GM21381 (cell line): ENCODE results near the gene IL12RB1.

Experiments
- ATAC-seq: cut with Tn5 transposase; IDR thresholded peaks from one replicate; pipeline ENCODE4 v1.9.1; 2021; ENCODE audit warnings: mild to moderate bottlenecking, moderate library complexity; ENCODE audit not compliant: unreplicated experiment

The IL12RB1 gene

DNA sequence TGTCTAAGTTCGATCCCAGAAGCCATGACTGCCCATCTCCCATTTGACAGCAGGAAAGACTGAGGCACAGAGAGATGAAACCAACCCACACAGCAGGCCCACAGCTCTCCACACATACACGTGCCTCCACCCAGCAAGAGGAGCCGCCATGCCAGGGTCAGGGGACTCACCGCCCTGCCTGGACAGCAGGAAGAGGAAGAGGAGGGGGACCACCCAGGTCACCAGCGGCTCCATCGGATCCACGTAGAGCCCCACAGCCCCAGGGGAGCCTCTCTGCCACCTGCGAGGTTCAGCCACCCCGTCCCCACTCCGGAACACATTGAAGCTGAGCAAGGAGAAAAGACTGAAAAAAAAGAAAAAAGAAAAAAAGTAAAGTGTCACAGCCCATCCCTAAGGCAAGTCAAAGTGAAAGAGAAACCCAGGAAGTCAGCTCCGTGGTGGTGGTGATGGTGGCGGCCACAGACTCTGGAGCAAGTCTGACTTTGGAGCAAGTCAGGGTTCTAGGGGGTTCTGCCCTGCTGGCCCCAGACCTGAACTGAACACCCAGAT is at the start of gene IL12RB1:
IL12RB1 (minus strand) TSS at position 345 of the 549 bp plus-strand sequence; CDS start at position 234, 111 bp downstream.
- ATAC-seq, result no peak

DNA sequence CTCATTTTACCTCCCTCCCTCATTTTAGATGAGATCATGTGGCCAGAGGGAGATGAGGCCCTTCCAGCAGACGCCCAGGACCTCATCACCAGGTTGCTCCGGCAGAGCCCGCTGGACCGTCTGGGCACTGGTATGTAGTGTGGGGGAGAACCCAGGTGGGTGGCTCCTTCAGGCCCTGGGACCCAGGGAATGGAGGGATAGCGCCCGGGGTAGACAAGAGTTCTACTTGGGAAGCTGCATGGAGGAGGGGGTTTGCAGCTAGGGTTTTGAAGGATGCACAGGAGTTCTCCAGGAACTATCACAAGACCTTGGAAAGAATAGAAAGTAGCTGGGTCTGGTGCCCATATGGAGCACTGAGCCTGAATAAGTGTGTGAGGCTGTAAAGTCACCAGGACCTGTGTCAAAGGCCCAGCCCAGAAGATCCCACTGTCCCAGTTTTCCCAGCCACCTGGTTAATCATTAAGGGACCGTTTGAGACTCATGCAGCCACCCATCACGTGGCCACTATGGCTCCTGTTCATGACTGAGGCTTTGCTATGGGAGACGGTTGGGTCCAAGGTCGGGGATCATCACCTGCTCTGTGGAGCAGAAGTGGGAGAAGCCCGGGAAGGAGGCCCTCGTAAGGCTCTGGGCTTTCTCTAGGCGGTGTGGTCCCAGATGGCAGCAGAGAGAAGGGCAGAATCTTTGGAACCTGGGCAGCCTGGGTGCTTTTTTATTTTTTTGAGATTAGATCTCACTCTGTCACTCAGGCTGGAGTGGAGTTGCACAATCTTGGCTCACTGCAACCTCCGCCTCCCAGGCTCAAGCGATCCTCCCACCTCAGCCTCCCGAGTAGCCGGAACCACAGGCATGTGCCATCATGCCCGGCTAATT is 49.2 kb upstream of the IL12RB1 start:
- ATAC-seq, result no peak

DNA sequence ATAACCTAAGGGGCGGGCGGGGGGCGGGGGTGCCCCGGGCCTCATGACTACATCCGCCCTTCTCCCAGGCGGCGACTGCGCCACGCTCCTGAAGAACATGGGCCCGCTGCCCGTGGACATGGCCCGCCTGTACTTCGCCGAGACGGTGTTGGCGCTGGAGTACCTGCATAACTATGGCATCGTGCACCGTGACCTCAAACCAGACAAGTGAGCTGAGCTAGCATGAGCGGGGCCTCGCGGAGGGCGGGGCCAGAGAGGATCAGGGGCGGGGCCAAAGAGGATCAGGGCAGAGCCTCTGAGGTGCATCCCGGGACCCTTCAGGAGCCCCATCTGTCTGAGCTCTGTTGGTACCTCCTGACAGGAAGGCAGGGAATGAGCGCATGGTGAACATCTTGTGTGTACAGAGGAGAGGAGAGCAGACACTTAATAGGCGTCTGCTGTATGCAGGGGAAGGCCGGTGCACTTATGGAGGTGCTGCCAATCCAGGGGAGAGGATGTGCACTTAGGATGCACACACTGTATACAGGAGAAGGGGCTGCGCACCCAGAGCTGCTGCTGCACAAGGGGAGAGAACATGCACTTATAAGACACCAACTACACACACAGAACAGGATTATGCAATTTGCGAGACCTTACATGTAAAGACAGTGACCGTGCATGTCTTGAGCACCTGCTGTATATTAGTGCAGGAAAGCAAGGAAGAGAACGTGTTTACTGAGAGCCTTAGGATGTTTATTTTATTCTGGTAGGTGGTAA is 45.3 kb upstream of the IL12RB1 start:
- no peak for ATAC-seq

DNA sequence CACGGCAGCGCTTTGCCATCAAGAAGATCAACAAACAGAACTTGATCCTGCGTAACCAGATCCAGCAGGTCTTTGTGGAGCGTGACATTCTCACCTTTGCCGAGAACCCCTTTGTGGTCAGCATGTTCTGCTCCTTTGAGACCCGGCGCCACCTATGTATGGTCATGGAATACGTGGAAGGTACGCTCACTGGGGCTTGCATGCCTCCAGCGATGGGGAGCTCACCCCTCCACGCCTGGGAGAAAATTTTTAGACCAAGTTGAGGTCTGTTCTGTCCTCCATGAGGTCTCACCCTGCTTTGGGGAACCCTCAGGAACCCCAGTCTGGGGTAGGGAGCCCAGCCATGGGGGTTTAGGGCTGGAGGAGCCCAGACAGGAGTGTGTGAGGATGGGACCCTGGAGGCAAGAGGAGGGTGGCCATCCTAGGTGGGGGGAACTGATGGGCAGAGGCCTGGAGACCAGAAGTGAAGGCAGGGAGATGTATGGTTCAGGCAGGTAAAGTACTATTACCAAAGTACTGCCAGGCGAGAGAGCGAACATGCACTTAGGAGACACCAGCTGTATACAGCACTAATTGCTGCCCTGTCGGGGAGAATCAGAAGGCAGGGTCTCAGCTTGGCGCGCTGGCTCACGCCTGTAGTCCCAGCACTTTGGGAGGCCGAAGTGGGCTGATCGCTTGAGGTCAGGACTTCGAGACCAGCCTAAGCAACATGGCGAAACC is 43.9 kb upstream of the IL12RB1 start:
- no peak for ATAC-seq

DNA sequence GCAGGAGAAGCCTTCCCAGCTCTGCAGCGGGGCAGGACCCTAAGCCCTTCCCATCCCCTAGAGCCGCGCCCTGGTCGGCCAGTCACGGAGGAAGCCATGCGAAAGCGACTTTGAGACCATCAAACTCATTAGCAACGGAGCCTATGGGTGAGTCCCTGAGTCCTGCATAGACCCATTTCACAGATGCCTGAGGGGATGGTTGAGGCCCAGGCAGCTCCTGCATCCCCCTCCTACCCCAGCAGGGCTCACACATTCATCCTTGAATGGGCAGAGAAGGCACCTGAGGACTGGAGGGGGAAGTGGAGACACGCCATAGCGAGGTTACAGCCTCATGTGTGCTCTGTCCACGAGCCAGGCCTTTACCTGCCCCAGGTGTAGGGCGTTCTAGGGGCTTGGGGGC is 42.1 kb upstream of the IL12RB1 start:
- ATAC-seq, result no peak

DNA sequence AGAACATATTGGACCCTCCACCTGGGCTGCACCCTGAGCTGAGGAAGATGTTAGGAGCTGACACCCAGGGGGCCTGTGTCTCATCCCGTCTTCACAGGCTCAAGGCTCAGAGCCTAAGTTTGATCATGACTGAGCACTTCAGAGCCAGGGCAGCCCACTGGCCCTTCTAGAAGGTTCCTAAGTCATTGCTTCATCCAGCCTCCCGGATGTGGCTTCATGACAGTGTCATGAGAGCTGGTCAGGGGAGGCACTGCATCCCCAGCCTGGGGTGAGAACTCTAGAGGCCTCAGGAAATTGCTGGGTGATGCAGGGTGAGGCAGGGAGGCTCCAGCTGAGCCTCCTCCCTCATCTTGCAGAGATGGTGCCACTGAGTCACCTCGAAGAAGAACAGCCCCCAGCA is 41.3 kb upstream of the IL12RB1 start:
- no peak for ATAC-seq

DNA sequence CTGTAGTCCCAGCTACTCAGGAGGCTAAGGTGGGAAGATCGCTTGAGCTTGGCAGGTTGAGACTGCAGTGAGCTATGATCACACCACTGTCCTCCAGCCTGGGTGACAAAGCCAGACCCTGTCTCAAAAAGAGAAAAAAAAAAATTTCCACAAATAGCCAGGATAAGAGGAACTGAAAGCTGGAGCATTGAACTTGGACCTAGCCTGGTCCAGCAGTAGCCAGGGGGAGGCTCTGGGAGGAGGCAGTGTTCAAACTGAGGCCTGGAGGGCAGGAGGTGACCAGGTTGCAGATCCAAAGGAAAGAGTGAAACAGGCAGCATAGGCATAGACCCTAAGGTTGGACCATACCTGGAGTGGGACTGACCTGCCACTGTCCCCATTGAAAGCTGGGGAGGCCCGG is 39.4 kb upstream of the IL12RB1 start:
- no peak for ATAC-seq

DNA sequence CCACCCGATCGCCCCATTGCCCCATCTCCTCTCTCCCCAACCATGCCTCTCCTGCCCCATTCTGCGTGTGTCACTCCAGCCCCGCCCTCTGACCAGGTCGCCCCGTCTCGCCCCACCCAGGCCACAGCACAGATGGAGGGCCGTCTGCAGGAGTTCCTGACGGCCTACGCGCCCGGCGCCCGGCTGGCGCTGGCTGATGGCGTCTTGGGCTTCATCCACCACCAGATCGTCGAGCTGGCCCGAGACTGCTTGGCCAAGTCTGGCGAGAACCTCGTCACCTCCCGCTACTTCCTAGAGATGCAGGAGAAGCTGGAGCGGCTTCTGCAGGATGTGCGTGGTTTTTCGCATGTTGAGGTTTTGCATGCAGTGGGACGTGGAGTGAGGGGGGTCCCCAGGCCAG is 37.1 kb upstream of the IL12RB1 start:
- ATAC-seq, result no peak

DNA sequence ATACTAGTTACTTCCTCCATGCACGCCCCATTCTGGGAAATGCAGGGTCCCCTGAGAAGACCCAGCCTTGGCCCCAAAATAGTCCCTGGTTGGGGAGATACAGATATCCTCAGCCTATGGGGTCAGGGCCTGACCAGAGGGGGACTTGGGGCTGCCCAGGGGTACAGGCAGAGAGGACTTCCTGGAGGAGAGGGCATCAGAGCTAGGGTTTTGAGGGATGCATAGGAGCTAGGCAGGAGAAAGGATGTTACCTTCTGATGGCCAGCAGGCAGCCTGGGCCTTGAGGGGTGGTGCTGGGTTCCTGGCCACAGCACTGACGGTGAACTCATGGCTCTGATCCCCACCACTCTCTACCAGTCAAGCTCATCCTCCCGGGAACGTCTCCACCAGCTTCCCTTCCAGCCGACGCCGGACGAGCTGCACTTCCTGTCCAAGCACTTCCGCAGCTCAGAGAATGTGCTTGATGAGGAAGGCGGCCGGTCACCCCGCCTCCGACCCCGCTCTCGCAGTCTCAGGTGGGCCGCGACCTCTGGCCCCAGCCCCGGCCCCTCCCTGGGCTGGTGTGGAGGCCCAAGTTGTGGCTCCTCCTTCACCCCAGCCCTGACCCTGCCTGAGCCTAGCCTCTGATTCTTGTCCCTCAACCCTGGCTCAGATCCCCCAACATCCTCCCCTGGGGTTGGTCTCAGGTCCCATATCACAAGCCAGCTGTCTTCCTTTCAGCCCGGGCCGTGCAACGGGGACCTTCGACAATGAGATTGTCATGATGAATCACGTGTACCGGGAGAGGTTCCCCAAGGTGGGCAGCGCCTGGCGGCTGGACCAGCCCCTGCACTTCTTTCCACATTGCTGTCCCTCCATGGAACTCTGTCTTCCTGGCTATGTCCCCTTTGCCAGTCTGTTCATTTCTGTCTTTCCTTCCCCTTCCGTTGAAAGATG is 36.4 kb upstream of the IL12RB1 start:
- ATAC-seq, result no peak

DNA sequence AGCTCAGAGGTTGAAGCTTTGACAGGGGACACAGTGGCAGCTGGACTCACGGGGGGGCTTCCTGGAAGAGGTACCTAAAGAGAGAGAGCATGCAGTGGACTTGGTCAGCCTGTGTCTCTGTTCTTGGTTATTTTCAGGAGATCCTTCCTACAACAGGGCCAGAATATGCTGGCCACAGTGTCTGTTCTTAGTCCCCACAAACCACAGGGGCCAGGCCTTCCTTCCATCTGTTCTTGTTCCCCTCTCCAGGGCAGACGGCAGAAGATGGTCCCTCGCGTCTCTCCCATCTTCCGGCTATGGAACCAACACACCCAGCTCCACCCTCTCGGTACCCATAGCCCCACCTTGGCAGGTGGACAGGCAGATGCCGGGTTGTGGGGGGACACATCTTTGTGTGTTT is 35.7 kb upstream of the IL12RB1 start:
- no peak for ATAC-seq

DNA sequence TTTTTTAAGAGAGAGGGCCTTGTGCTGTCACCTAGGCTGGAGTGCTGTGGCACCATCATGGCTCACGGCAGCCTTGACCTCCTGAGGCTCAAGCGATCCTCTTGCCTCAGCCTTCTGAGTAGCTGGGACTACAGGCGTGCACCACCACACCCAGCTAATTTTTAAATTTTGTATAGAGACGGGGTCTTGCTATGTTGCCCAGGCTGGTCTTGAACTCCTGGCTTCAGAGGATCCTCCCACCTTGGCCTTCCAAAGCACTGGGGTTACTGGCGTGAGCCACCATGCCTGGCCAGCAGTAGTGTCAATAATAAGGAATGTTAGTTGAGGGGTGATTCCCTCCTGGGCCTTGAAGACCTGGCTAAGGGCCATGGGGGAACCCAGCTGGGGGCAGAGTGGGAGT is 34.4 kb upstream of the IL12RB1 start:
- ATAC-seq, result no peak

DNA sequence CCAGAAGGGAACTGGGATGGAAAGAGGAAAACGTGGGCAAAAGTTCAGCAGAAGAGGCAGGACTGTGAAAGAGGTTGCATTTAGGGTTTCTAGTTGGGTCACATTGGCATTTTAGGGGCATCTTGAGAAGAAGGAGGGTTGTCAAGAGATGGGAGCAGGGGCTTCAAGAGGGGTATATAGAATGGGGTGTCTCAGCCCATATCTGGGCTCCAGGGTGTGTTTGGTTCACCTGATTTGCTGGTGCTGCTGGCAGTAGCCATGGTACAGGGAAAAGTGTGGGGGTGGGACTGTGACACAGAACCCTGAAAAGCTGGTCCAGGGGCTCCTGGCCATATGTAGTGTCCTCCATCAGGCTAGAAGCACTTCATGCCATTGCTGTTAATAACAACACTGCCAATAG is 33.4 kb upstream of the IL12RB1 start:
- no peak for ATAC-seq

DNA sequence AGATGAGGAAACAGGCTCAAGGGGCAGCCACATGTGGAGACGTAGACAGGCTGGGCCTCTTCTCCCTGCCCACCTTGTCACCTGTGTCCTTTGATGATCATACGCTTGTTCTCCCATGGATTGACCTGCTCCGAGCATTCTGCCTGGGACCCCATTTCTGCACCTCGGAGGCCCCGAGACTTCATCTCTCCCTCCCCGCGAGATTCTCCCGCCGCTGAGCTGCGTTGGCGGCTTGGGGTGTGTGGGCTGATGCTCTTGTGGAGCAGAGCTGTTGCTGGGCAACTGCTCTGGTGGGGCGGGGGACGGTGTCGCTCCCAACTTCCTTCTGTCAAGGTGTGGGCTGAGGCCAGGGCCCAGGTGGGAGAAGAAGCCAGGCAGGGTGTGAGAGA is 33.0 kb upstream of the IL12RB1 start:
- no peak for ATAC-seq

DNA sequence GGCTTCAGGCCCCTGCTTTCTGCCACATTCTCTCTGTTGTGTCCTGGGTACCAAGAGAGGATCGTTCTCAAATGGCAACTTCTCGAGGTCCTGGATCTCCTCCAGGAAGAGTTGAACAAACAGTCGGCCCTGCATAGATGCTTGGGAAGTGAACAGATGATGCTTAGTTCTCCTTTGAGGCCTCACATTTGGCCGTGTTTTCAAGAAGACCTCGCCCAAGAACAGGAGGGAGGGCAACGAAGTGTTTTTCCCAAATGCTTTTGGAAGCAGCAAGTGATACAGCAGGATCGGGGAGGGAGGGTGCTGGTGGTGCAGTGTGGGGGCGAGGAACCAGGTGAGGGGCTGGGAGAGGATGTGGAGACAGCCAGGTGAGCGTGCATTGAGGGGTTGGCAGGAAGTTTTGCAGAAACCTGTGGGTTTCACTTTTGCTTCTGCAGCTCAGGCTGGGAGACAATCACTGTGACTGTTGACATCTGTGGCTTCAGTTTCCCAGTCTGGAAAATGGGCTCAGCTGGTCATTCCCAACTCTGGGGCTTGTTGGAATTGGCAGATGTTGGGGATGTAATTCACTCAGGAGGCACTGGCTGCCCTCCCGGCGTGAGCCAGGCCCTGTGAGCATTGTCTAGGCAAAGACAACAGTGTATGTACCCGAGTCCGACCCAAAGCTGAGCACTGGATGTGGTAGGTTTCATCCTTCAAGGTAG is 32.4 kb upstream of the IL12RB1 start:
- no peak for ATAC-seq

DNA sequence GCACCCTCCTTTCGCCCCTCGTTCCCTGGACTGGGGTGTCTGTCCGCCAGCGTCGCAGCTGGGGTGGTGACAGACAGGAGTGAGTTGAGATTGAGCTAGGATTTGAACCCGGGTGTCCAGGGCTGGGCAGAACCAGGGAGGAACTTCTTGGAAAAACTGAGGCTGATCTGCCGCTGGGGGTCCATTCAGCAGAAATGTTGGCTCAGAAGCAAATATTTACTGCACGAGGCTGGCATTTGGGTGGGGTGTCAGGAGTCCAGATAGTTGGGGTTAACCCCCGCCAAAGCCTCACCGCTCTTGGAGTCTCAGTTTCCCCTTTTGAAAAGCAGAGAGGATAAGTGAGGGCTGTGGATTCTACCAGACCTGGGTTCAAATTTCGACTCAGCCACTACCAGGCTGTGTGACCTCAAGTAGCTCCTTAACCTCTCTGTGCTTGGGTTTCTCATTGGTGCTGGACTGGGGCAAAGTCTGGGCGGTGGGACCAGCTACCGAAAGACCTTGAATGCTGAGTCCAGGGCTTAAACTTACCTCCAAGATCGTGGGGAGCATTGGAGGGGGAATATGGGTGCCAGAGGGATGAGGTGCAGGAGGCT is 31.8 kb upstream of the IL12RB1 start:
- ATAC-seq, result no peak

DNA sequence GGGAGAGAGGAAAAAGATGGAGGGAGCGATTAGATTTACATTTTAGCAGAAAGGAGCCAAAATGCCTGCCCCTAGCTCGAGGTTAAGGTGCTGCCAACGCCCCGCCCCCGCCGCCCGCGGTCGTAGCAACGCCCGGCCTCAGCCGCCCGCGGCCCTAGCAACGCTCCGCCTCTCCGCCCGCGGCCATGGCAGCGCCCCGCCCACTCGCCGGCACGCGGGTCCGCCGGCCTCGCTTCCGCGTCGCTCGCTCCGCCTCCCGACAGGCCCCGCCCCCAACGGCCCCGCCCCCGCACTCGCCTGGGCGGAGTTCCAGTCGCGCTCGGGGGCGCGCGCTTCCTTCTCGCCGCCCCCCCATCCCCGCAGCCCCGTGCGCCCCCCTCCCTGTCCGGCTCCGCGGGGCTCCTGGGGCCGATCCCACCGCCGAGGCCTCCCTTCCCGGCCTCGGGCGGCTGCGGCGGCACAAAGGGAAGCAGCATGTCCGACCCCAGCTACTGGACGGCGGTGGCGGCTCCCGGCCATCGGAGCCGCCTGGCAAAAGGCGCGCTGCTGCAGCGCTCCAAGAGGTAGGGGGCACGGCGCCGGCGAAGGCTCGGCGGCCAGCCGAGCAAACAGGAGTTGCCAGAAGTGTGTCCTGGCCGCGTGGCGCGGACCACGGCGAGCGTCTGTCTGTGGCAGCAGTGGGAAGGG is 31.1 kb upstream of the IL12RB1 start:
- ATAC-seq, result peak; percentile 76

DNA sequence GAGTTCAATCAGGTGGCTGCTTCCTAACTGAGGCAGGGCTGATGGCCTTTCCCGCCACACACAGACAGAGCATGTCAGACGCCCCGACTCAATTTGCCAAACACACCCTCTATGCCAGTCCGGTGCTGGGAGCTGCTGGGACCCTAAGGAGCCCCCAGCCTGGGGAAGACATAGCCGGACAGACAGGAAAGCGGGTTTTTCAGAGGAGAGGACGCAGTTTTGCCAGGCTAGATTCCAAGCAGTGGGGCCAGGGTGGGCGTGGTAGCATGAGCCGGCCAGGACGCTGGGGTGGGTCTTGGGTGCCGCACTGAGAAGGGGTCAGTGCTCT is 30.6 kb upstream of the IL12RB1 start:
- no peak for ATAC-seq

DNA sequence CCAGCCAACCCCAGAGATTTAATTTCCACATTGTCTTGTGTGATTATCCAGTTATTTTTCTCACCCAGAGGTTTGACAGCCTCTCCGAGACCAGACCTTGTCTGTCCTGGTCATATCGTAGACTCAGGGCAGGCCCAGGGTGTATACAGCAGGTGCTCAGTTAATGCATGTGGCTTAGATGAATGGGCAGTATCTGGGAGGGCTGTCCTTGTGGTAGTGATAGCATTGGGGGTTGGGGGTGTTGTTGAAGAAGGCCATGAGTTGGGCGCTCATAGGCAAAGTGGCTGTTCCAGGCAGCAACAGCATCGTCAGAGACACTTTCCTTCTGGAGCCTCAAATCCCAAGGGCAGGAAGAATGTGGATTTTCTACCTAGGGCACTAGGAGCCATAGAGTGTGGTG is 27.7 kb upstream of the IL12RB1 start:
- no peak for ATAC-seq

DNA sequence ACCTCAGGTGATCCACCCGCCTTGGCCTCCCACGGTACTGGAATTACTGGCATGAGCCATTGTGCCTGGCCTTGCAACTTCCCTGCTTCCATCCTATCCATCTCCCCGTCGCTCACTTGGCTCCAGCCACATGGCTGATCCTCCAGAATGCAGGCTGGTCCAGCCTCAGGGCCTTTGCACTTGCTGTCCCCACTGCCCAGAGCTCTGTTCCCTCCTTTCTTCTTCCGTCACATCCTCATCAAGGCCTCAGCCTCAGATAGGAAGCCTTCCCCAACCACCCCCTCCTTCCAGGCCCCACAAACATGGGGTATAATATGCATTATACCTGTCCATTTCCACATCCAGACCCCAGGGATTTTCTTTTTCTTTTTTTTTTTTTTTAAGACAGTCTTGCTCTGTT is 27.1 kb upstream of the IL12RB1 start:
- ATAC-seq, result no peak
